GM21528 (cell line): Measurements from ENCODE around the gene MRPL19.

Experiments
- ATAC-seq: cut with Tn5 transposase; IDR thresholded peaks from one replicate; pipeline ENCODE4 v1.9.1; 2021; ENCODE audit warnings: mild to moderate bottlenecking, moderate library complexity; ENCODE audit not compliant: unreplicated experiment, low FRiP score

Gene MRPL19

GRCh38 chr2:75720525-75720924 lies 73.9 kb downstream of the MRPL19 start:
- no peak for ATAC-seq

- no peak for ATAC-seq
Observed at GRCh38 chr2:75722687-75723086, 76.1 kb downstream of the MRPL19 start.

- no peak for ATAC-seq
Observed at GRCh38 chr2:75728614-75729419, 82.2 kb downstream of the MRPL19 start.

GRCh38 chr2:75729861-75730260 lies 83.3 kb downstream of the MRPL19 start:
- ATAC-seq = no peak

GRCh38 chr2:75736276-75736675 lies 89.7 kb downstream of the MRPL19 start:
- ATAC-seq = no peak

- no peak for ATAC-seq
Observed at GRCh38 chr2:75737961-75738360, 91.4 kb downstream of the MRPL19 start.
